ENCODE measurements around the gene YWHAE.
"Not testable (repeated sequence)": the region's sequence is repeated elsewhere in the genome, so short reads cannot be mapped to it uniquely, and the experiment has no call there.

The YWHAE gene

DNA sequence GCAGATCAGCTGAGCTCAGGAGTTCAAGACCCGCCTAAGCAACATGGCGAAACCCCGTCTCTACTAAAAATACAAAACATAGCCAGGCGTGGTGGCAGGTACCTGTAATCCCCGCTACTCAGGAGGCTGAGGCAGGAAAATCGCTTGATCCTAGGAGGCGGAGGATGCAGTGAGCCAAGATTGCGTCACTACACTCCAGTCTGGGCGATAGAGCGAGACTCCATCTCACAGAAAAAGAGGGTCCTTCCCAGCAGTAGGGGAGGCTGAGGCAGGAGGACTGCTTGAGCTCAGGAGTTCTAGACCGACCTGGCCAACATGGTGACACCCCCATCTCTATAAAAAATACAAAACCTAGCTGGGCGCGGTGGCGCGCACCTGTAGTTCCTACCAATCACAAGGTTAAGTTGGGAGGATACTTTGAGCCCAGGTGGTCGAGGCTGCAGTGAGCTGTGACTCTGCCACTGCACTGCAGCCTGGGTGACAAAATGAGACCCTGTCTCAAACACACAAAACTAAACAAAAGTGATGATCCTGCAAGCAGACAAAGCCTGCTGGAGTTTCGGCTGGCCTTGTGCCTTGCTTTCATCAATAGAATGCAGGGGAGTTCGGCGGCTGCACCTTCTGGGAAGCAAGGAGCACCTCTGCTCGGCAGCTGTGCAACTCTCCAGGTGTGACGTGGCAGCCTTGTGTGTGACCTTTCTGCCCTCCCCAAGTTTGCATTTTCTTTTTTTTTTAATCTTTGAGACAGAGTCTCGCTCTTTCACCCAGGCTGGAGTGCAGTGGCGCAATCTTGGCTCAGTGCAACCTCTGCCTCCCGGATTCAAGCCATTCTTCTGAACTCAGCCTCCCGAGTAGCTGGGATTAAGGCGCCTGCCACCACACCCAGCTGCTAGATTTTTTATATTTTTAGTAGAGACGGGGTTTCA lies 12.4 kb upstream of the YWHAE start:
- DNase-seq: no peak

- DNase-seq: no peak
Observed at GRCh38 chr17:1402262-1402586, 2.2 kb upstream of the YWHAE start.

DNA sequence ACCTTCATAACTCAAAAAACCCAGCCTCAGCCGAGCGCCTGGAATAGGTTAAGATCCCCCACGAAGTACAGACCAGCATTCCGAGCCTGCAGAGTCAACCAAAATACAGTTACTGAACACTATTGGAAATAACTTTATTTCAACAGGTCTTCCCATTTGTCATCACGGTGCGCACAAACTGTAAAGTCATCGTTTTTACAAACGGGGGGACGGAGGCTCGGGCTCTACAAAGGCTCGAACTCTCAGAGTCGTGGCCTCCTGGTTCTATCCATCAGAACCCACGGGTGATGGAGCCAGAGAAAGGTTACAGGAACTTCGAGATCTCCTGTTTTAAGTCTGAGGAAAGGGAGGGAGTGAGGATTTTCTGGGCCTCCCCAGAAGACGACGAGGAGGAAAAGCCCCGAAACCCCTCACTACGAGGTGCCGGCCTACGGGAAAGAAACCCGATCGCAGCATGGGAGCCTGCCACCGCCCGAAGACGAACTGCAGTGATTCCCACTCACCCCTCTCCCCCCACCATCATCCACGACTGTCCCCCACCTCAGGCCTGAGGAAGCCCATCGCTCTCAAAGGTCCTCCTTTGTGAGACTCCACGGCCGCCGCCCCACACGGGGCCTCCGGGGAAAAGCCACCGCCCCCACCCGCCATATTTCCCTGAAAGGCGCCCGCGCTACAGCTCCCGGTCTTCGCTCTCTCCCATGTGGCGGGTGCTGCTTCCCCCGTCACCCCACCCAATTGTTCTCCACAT lies 917 bp downstream of the YWHAE start:
- DNase-seq: no peak

DNA sequence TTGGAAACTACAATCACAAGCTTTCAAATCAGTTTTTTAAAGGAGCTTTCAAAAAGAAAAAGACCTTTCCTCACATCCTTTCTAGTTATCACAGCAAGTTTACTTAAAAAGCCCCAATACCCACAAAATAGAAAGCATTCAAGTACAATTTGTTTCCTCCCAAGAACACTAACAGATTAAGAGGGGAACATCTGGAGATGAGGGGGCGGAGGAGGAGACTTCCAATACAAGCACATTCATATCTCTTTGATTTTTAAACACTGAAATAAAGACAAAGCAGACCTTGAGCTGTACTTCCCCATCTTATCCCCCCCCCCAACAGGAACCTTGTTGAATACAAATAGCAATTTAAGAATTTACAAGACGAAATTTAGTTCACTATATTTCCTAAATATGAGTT lies 2.0 kb downstream of the YWHAE start:
- DNase-seq: no peak

DNA sequence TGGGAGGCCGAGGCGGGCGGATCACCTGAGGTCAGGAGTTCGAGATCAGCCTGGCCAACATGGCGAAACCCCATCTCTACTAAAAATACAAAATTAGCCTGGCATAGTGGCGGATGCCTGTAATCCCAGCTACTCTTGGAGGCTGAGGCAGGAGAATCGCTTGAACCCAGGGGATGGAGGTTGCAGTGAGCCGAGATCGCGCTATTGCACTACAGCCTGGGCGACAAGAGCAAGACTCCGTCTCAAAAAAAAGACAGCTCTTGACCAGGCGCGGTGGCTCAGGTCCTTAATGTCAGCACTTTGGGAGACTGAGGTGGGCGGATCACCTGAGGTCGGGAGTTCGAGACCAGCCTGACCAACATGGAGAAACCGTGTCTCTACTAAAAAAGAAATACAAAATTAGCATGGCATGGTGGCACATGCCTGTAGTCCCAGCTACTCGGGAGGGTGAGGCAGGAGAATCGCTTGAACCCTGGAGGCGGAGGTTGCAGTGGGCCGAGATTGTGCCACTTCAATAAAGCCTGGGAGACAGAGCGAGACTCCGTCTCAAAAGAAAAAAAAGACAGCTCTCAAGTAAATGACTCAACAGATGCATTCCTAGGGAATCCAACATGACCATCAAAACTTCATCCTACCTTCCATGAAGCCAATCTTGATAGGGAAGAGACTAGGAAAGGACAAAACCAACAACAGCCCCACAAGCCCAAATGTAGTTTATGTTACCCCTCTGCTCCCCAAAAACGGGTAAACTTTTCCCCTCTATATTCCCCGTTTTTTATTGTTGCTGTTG lies 4.0 kb downstream of the YWHAE start:
- DNase-seq: not testable (repeated sequence)

DNA sequence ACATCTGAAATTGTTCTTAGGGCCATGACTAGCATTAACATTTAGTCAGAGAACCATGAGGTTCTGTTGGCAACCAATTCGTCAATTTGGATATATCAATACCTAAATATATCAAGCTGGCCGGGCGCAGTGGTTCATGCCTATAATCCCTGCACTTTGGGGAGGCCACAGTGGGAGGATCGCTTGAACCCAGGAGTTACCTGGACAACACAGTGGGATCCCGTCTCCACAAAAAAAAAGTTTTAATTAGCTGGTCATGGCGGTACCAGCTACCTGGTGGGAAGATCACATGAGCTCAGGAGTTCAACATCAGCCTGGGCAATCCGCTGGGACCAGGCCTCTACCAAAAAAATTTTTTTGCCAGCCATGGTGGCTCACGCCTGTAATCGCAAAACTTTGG lies 8.4 kb downstream of the YWHAE start:
- DNase-seq: no peak

- no peak for DNase-seq
Observed at GRCh38 chr17:1390432-1391367, 9.3 kb downstream of the YWHAE start.

- DNase-seq: not testable (repeated sequence)
Observed at GRCh38 chr17:1387490-1388227, 12.4 kb downstream of the YWHAE start.

- not testable (repeated sequence) for DNase-seq
Observed at GRCh38 chr17:1386675-1387190, 13.3 kb downstream of the YWHAE start.

DNA sequence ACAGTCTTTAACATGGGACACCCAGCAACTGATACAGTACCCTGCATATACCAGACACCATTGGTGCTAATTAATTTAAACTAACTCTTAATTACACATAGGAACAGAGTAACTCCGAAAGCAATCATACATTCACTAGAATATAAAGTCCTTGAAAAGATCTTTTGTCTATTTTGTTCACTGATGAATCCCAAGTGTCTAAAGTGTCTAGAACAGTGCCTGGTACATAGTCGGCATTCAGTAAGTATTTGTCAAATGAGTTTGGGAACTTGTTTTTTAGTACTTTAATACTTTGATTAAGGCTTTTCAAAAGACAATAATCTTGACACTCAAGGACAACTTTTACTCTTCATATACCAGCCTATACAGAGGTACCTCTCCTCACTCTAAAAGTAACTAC lies 13.8 kb downstream of the YWHAE start:
- DNase-seq: no peak

- DNase-seq: no peak
Observed at GRCh38 chr17:1385861-1386260, 14.2 kb downstream of the YWHAE start.

DNA sequence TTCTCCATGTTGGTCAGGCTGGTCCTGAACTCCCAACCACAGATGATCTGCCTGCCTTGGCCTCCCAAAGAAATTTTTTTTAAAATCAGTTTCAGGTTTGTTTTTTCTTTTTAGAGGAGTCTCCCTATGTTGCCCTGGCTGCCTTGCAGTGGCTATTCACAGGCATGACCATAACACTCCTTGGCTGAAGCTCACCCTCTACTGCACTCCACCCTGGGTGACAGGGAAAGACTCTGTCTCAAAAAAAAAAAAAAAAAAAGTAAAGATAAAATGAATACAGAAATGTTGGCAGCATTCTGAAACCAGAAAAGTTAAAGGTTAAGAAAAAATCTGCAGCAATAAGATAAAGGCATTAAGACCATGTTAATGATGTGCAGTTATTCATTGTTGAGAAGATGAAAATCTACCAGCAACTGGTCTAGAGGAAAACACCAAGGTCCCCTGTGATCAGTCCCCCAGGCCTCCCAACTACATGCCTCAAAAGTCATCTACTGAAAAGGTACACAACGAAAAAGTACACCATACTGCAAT lies 15.1 kb downstream of the YWHAE start:
- DNase-seq: no peak

DNA sequence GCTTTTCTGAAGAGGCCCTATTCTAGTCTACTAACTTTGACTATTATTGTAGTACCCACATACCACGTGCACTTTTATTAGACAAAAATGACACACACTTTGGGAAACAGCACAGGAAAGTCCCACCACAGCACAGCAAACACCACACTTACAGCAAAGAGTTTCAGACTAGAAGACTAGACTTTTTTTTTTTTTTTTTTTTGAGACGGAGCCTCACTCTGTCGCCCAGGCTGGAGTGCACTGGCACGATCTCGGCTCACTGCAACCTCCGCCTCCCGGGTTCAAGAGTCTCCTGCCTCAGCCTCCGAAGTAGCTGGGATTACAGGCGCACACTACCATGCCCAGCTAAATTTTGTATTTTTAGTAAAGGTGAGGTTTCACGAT lies 20.1 kb downstream of the YWHAE start:
- DNase-seq: no peak

DNA sequence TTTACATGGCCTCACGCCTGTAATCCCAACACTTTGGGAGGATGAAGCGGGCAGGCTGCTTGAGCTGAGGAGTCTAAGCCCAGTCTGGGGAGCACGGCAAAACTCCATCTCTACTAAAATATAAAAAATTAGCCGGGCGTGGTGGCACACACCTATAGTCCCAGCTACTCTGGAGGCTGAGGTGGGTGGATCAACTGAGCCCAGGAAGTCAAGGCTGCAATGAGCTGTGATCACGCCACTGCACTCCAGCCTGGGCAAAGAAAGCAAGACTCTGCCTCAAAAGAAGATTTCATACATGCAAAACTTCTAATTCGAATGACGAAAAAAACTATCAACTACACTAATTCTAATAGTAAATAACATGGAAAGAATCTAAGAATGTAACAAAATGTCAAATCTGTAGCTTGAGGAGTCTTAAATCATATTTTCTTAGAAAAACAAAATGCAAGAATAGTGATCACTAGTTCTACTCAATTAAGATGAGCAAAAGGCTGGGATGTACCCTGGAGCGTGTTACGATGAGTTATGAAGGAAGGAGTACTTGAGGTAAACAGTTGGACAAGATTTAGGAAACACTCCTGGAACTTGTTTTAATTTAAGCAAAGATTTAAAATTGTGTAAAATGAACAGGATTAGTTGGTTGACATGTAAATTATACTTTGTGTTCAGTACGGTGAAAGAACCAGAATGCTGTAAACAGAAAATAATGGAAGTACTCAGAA lies 20.7 kb downstream of the YWHAE start:
- DNase-seq: no peak

DNA sequence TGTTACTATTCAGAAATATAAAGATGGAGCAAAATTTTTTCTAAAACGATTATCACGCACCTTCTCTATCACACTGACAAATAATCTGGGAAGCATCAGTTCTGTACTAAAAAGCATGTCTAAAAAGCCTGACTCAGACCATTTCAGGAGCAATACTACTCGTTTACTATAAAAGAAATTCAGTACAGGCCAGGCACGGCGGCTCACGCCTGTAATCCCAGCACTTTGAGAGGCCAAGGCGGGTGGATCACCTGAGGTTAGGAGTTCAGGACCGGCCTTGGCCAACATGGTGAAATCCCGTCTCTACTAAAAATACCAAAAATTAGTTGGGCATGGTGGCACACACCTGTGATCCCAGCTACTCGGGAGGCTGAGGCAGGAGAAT lies 21.6 kb downstream of the YWHAE start:
- not testable (repeated sequence) for DNase-seq

DNA sequence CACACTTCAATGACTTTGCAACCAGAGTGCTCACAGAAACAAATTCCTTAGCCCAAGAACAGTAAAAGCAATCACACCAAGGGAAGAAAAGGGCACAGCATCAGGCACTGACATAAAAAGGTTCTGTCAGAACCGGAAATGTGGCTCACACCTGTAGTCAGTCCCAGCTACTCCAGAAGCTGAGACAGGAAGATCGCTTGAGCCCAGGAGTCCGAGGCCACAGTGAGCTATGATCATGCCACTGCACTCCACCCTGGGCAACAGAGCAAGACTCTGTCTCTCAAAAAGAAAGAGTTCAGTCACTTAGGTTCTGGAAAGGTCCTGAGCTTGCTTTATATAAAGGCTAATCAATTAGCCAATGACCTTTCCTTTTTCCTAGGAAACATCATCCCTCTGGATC lies 22.7 kb downstream of the YWHAE start:
- DNase-seq: no peak

DNA sequence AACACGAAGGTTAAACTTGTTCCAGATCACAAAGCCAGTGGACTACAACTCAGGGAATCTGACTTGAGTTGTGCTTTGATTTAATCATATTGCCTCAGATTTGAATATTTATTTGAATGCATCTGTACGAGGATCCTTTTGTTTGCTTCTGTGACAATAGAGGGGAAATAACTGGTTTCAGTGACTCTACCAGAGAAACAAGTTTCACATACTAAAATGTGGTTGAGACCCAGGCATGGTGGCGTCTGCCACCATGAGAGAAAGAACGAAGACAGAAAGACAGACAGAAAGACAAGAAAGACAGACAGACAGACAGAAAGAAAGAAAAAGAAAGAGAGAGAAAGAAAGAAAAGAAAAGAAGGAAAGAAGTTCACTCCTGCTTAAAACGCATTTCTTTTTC lies 24.0 kb downstream of the YWHAE start:
- no peak for DNase-seq

DNA sequence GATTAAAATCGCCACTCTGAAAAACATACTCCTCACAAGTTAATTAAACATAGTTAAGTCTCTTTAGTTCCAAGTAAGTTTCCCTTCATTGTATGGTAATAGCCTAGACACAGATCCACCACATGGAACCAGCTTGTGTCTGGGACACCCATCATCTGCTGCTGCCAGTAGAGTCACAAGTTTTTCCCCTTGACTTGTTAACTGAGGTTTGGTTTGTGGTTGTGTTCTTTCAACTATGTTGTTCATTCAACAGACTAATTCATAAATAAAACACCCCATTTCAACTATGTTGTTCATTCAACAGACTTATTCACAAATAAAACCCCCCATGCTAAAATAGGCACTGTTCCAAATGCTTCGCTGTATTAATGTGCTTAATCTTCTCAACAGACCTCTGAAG lies 24.4 kb downstream of the YWHAE start:
- DNase-seq: no peak

- DNase-seq: no peak
Observed at GRCh38 chr17:1374431-1375177, 25.4 kb downstream of the YWHAE start.

Measured in activated effector memory CD4-positive, alpha-beta T cell treated with Interleukin-2 at 50 U/mL for 16 hours (primary cell).